Right renal cortex interstitium (tissue), 3 donors: ENCODE measurements around the gene GET3. TPM values are rescaled to one million over a fixed set of nuclear protein-coding genes. Genes with fewer than 3 reads are reported as not detected.
A peak's percentile ranks its signal among the peaks of the same experiment; 100 is the strongest.
"Not testable (repeated sequence)": the region's sequence is repeated elsewhere in the genome, so short reads cannot be mapped to it uniquely, and the experiment has no call there.

ENCODE experiments used
- DNase-seq, 3 donors: peaks; one replicate each; pipeline ENCODE4 v3.0.0-alpha.2; 2013; ENCODE audit warnings: low read depth in 3 of 3, low spot score in 2 of 3
- polyA plus RNA-seq, 3 donors: library from polyadenylated mRNA; unstranded; fragments of 120-200 nt; gene quantifications; one replicate each; pipeline ENCODE4 v1.2.1, GENCODE V29; 2013; ENCODE audit not compliant: insufficient read length in 3 of 3

The GET3 gene
- polyA plus RNA-seq, 3 donors = 83.8 to 97.1 (median 89.2) TPM

GRCh38 chr19:12715102-12715501 is 22.2 kb upstream of the GET3 start:
- no peak for DNase-seq

- no peak for DNase-seq
Measured at GRCh38 chr19:12715929-12716328, 21.4 kb upstream of the GET3 start.

GRCh38 chr19:12720296-12720695 is 17.0 kb upstream of the GET3 start:
- DNase-seq = no peak

GRCh38 chr19:12720851-12721655 is 16.2 kb upstream of the GET3 start:
- no peak for DNase-seq

GRCh38 chr19:12721656-12722565 is 15.4 kb upstream of the GET3 start:
- DNase-seq = peak in 2 of 3 donors; percentile 47 to 60

GRCh38 chr19:12722566-12723380 is 14.5 kb upstream of the GET3 start:
- peak; percentile 96 to 99 (median 96) for DNase-seq

- DNase-seq = no peak
Measured at GRCh38 chr19:12723381-12723640, 14.0 kb upstream of the GET3 start.

GRCh38 chr19:12723641-12724426 is 13.5 kb upstream of the GET3 start, which contains the start of gene TNPO2:
TNPO2 (minus strand) TSS chr19:12723932; CDS start chr19:12720977, 2,955 bp downstream.
- peak in 1 of 3 donors; percentile 61 for DNase-seq

- DNase-seq = not testable (repeated sequence)
Measured at GRCh38 chr19:12725612-12726011, 11.7 kb upstream of the GET3 start.

GRCh38 chr19:12726988-12727316 is 10.3 kb upstream of the GET3 start:
- DNase-seq = no peak

- no peak for DNase-seq
Measured at GRCh38 chr19:12727745-12728433, 9.4 kb upstream of the GET3 start.

GRCh38 chr19:12730064-12730463 is 7.2 kb upstream of the GET3 start:
- no peak for DNase-seq

GRCh38 chr19:12731337-12731736 is 6.0 kb upstream of the GET3 start:
- DNase-seq = no peak

- DNase-seq = no peak
Measured at GRCh38 chr19:12733369-12734214, 3.7 kb upstream of the GET3 start.

GRCh38 chr19:12737835-12738351 is 596 bp downstream of the GET3 start:
- no peak for DNase-seq

GRCh38 chr19:12745166-12745897 is 8.0 kb downstream of the GET3 start:
- no peak for DNase-seq

- no peak for DNase-seq
Measured at GRCh38 chr19:12748489-12748888, 11.2 kb downstream of the GET3 start.
